NB4 (cell line): ENCODE measurements around the gene PCGF1.
A peak's percentile ranks its signal among the peaks of the same experiment; 100 is the strongest.

Experiments used
- DNase-seq: peaks from one replicate; pipeline ENCODE4 v3.0.0; 2010; ENCODE audit warnings: low read depth
- H3K4me3 ChIP-seq: one replicate; pipeline ENCODE4 v1.5.1; 2011; ENCODE audit warnings: mild to moderate bottlenecking, low read depth, low read length, moderate library complexity
- MYC ChIP-seq: IDR thresholded peaks from 2 replicates; pipeline ENCODE4 v1.6.1; 2011; ENCODE audit warnings: low read depth, low read length
- POLR2A ChIP-seq: IDR thresholded peaks from 2 replicates; pipeline ENCODE4 v1.6.1; 2011; ENCODE audit warnings: mild to moderate bottlenecking; ENCODE audit not compliant: insufficient read length; ENCODE audit errors: extremely low read depth
- TF ChIP-seq, protein P1 (sequence below): IDR thresholded peaks from one replicate; pipeline ENCODE4 v1.5.1; 2012; ENCODE audit warnings: low read depth, low read length
- TF ChIP-seq, protein P2 (sequence below): IDR thresholded peaks from 2 replicates; pipeline ENCODE4 v1.6.1; 2011; ENCODE audit warnings: low read depth, low read length

PCGF1 gene

DNA sequence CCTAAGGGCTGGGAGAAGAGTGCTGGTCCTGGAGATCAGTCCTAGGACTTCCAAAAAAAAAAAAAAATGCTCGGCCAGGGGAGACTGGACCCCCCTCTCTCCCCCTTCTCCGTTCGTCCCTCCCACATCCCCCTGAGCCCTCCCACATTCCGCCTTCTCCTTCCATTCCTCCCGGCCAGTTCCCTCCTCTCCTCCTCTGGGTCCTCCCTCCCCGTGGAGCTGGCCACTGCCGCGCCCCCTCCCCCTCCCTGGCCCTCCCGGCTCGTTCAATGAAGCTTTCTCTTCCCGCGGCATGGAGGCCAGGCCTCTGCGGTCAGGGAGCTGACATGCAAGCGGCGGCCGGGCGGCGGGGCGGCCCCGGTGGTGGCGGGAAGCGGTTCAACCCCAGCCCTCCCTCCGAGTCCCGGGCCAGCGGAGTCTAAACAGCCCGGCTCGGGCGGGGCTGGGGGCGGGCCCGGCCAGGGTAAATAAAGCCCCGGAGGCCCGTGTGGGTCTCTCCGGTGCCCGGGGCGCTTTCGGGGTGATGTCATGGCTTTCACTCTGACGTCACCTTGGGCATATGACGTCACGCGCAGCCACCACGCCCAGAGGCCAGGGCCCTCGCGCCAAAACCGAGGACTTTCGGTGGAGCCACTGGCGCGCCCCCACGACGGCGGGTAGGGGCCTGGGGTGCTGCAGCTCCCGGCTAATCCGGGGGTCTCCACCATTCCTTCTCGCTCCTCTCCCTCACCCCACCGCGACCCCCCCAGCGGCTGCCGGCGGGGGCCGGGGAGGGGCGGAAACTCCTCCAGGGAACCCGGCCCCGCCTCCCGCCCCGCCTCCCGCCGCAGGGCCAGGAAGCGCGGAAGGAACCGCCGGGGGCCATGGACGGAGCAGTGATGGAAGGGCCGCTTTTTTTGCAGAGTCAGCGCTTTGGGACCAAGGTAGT, 46.7 kb upstream of the PCGF1 start, which contains the start of the genes DOK1 and LOXL3:
DOK1 (plus strand) TSS at position 829 of the 928 bp plus-strand sequence; CDS start at position 864, 35 bp downstream.
LOXL3 (minus strand) TSS at position 51 of the 928 bp plus-strand sequence. CDS start 1,308 bp downstream, outside the sequence.
- peak within 1 kb of the TSS; percentile 96 for H3K4me3 ChIP-seq
- peak; percentile 40 for TF ChIP-seq POLR2A
- TF ChIP-seq, protein P1, sequence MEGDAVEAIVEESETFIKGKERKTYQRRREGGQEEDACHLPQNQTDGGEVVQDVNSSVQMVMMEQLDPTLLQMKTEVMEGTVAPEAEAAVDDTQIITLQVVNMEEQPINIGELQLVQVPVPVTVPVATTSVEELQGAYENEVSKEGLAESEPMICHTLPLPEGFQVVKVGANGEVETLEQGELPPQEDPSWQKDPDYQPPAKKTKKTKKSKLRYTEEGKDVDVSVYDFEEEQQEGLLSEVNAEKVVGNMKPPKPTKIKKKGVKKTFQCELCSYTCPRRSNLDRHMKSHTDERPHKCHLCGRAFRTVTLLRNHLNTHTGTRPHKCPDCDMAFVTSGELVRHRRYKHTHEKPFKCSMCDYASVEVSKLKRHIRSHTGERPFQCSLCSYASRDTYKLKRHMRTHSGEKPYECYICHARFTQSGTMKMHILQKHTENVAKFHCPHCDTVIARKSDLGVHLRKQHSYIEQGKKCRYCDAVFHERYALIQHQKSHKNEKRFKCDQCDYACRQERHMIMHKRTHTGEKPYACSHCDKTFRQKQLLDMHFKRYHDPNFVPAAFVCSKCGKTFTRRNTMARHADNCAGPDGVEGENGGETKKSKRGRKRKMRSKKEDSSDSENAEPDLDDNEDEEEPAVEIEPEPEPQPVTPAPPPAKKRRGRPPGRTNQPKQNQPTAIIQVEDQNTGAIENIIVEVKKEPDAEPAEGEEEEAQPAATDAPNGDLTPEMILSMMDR: no peak
- DNase-seq: peak; percentile 86

DNA sequence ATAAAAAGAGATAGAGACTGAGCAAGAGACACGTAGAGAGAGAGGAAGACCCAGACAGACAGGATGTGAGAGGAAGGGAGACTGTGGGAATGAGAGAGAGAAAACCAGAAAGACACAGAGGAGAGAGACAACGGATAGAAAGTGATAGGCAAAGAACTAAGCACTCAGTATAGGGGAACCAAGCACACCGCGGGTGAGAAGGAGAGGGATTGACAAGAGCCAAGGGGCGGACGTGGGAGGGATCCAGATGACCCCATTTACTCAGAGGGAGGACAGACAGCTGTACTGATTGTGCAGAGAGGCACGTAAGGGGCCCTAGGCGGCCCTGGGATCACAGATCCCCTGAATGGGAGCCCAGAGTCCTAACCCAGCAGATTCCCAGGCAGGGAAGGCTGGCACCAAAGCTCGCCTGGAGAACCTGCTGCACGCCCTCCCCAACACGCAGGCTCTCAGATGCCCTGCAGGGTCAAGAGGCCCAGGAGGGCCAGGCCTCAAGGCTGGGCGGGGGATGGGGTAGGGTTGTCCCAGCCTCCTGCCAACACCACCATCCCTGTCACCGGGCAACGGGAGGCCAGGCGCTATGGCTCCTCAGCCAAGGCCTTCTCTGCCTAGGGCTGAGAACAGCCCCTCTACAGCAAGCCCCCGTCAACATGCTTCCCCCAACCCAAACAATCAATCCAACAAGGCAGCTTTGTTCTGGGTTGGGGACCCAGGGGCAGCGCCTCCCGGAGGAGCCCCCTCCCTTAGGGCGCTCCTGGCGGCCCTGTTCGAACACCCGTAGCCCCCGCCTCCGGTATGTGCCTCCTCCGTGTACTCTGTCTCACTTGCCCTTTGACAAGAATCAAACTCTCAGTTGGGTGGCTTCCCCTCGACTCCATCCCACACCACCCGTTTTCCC, 45.7 kb upstream of the PCGF1 start:
- DNase-seq: peak; percentile 52
- H3K4me3 ChIP-seq: peak overlapping the region; percentile 8
- TF ChIP-seq POLR2A (no peak), MYC (no peak)
- TF ChIP-seq, protein P2, sequence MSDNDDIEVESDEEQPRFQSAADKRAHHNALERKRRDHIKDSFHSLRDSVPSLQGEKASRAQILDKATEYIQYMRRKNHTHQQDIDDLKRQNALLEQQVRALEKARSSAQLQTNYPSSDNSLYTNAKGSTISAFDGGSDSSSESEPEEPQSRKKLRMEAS: no peak
- TF ChIP-seq, protein P1: no peak

DNA sequence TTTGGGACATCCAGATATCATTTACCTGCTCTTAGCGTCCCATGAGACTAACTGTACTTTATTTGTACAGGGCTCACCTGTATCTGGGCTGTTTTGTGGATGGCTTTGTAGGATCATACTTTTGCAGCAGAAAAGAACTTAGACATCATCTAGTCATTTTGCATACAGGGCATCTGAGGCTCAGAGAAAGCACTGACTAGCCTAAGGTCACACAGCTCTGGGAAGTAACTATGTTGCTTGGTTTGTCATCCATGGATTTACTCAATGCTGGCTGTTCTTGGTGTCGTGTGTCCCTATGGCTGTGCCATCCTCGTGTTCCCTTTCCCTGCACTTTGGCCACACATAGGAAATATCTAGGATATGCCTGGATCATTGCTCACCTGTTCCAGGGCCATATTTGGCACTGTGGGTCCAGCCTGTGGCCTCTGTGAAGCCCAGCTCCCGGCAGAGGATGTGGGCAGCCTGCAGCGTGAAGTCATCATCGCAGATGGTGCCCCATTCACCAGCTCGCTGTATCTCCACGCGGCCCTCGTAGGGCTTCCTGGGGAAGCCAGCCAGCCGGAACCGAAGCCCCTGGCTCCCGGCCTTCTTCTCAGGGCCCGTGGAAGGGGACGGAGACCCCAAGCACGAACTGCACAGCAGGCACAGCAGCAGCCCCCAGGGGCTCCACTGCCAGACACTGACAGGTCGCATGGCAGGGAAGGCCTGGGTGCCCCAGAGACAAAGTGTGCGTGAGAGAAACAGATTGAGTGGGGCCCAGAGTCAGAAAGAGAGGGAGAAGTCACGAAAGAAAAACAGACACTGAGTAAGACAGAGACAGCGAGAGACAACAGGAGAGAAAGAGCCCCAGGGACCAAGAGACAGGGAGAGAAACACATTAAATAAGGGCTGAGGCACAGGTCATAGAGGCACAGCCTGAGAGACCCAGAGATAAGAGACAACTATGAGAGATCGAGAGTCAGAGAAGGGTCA, 44.7 kb upstream of the PCGF1 start:
- H3K4me3 ChIP-seq: no peak overlapping the region
- TF ChIP-seq POLR2A (no peak), MYC (no peak)
- TF ChIP-seq, protein P2: no peak
- TF ChIP-seq, protein P1: no peak
- no peak for DNase-seq

DNA sequence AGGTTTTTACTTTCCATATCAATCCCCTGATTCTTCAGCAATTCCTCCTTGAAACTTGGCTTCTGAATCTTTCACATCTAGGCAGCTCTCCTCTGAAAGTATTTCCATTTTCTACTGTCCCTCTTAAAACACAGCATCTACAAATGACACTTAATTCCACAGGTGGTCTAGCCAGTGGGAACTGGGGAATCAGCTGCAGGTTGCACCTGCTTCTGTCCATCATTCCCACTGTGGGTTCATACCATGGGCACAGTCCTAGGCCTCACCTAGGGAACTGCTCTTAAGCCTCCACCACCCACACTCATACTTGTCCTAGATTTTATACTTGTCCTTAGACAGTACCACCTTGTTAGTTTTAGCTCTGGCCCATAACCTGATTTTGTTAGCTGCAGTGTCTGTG, 44.0 kb upstream of the PCGF1 start:
- TF ChIP-seq, protein P2: no peak
- TF ChIP-seq, protein P1: no peak
- no peak for TF ChIP-seq MYC
- TF ChIP-seq POLR2A: no peak
- no peak overlapping the region for H3K4me3 ChIP-seq
- no peak for DNase-seq

DNA sequence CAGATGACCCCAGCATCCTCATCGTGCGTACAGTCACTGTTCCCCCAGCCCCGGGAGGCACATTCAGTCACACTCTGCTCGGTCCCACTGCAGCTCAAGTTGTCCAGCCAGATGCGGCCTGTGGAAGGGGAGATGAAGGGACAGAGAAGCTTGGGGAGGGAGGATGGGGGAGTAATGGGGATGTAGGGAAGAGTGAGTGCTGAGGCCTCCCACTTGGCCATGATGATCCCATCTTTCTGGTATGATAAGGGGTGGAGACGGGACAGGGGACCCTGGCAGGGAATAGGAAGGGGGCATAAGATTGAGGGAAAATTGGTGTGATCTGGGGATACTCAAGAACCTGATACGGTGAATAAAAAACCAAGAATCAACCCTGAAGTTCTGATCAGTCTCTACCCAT, 42.7 kb upstream of the PCGF1 start:
- DNase-seq: no peak
- TF ChIP-seq, protein P2: no peak
- TF ChIP-seq, protein P1: no peak
- TF ChIP-seq POLR2A: no peak
- no peak for TF ChIP-seq MYC
- H3K4me3 ChIP-seq: peak overlapping the region; percentile 77
